Transverse colon (tissue), 4 donors: ENCODE measurements around the gene RING1. TPM values are rescaled to one million over a fixed set of nuclear protein-coding genes. Genes with fewer than 3 reads are reported as not detected.

Experiments used
- DNase-seq: peaks from one replicate; pipeline ENCODE4 v3.0.0-alpha.2; 2019
- H3K27ac ChIP-seq, 4 donors: fragments of 200-600 bp; sonication (generic); 2 replicates each; pipeline ENCODE4 v1.5.1; 2016 to 2018; ENCODE audit warnings: inconsistent platforms in 4 of 4
- H3K27me3 ChIP-seq: fragments of 200-600 bp; sonication (generic); 2 replicates; pipeline ENCODE4 v1.5.1; 2017; ENCODE audit warnings: inconsistent platforms
- H3K36me3 ChIP-seq, 4 donors: fragments of 200-600 bp; sonication (generic); 2 replicates each; pipeline ENCODE4 v1.5.1; 2017 to 2019; ENCODE audit warnings: inconsistent platforms in 4 of 4
- H3K4me1 ChIP-seq, 4 donors: fragments of 200-600 bp; sonication (generic); 2 replicates each; pipeline ENCODE4 v1.5.1; 2017 to 2020; ENCODE audit warnings: inconsistent platforms in 4 of 4
- H3K4me3 ChIP-seq, 4 donors: fragments of 200-600 bp; sonication (generic); 1 replicate in 1 of 4; 2 replicates in 3 of 4; pipeline versions ENCODE4 v1.5.1 to v1.6.1; 2017 to 2019; ENCODE audit warnings: inconsistent platforms in 4 of 4
- H3K9me3 ChIP-seq, 2 donors: fragments of 200-600 bp; sonication (generic); 2 replicates each; pipeline ENCODE4 v1.5.1; 2017 to 2019; ENCODE audit warnings: inconsistent platforms in 2 of 2
- EP300 ChIP-seq: sonication (generic); formaldehyde crosslinking; IDR thresholded peaks from one replicate; pipeline ENCODE4 v1.6.1; 2017; ENCODE audit warnings: antibody characterized with exemption, low read depth
- POLR2A ChIP-seq: fragments of 450-650 bp; IDR thresholded peaks from one replicate; pipeline ENCODE4 v1.6.1; 2016; ENCODE audit warnings: antibody characterized with exemption, mild to moderate bottlenecking, moderate library complexity
- POLR2AphosphoS5 ChIP-seq, 3 donors: sonication (generic); formaldehyde crosslinking; IDR thresholded peaks; one replicate each; pipeline ENCODE4 v1.6.1; 2016; ENCODE audit warnings: antibody characterized with exemption in 3 of 3
- WGBS, 2 donors: methylation state at CpG; one replicate each; pipeline ENCODE4 v1.1.5; 2018; ENCODE audit warnings: low coverage in 1 of 2; 5-methylcytosine and 5-hydroxymethylcytosine counted together
- in situ Hi-C, 4 donors: fragments of 200-750 bp; cut with MboI; loops; one replicate each; pipeline versions ENCODE4 v1.15.0 to v1.15.1; 2017; ENCODE audit warnings: low sequenced_read_pairs in 3 of 4, low pct_ligation_motif_present in 1 of 4, low pct_unique_long_range_greater_than_20kb in 1 of 4
- intact Hi-C: fragments of 100-400 bp; cut with DNase I; formaldehyde crosslinking; loops from one replicate; pipeline ENCODE4 v1.15.1; 2023; ENCODE audit warnings: low total_unique reads
- total RNA-seq, 4 donors: library from RNA; depleted of rRNA; stranded (reverse); fragments of >200 nt; gene quantifications; one replicate each; pipeline ENCODE4 v1.1.0, GENCODE V29; 2016
- TF ChIP-seq, protein P1 (sequence below), 5 experiments: fragments of 200-600 bp in 3 of 5; fragments of 450-650 bp in 2 of 5; sonication (generic) in 3 of 5; IDR thresholded peaks; 1 replicate in 2 of 5; 2 replicates in 3 of 5; pipeline ENCODE4 v1.5.1; 2016 to 2017; ENCODE audit warnings: antibody characterized with exemption in 5 of 5, inconsistent platforms in 3 of 5, mild to moderate bottlenecking in 2 of 5, moderate library complexity in 1 of 5

RING1 gene
- total RNA-seq, 4 donors from 2014 or later: 10.8 to 29.9 (median 19.9) TPM

DNA sequence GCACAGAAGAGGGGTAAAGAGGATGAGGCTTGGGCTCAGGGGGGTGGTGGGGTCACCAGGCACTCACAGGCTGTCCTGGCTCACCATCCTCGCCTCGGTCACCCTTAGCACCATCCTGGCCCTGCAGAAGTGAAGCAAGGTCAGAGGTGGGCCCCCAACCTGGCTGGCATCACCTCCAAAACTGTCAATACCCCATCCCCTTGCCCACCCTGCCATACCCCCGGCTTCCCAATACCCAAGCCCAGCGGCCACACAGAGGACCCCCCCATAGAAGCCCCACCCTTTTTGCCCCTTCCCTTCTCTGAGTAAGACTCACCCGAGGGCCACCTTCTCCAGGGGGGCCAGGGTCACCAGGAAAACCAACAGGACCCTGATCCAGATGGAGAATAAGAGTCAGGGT is 39.7 kb upstream of the RING1 start:
- Histone ChIP-seq H3K4me1 (no peaks in the 10 kb centered on the region), H3K27ac (no peak overlapping the region), H3K9me3 (no peaks in the 10 kb centered on the region), H3K4me3 (no peak overlapping the region), H3K27me3 (peaks cover 4% of the 10 kb centered on the region), H3K36me3 (no peaks in the 10 kb centered on the region)
- intact Hi-C loops: loop anchor here (10.0 kb wide), 1 partner anchor 76 kb away; no protein-coding TSS in a partner anchor
- TF ChIP-seq, protein P1, sequence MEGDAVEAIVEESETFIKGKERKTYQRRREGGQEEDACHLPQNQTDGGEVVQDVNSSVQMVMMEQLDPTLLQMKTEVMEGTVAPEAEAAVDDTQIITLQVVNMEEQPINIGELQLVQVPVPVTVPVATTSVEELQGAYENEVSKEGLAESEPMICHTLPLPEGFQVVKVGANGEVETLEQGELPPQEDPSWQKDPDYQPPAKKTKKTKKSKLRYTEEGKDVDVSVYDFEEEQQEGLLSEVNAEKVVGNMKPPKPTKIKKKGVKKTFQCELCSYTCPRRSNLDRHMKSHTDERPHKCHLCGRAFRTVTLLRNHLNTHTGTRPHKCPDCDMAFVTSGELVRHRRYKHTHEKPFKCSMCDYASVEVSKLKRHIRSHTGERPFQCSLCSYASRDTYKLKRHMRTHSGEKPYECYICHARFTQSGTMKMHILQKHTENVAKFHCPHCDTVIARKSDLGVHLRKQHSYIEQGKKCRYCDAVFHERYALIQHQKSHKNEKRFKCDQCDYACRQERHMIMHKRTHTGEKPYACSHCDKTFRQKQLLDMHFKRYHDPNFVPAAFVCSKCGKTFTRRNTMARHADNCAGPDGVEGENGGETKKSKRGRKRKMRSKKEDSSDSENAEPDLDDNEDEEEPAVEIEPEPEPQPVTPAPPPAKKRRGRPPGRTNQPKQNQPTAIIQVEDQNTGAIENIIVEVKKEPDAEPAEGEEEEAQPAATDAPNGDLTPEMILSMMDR (IDR thresholded peaks at IDR 0.05): no peak
- TF ChIP-seq POLR2A: no peak
- no peak for TF ChIP-seq EP300
- no peak for TF ChIP-seq POLR2AphosphoS5 (IDR thresholded peaks at IDR 0.05)
- in situ Hi-C loops: loop anchor here in 2 of 4 donors (10.0 kb wide), 1 partner anchor 76 kb away; no protein-coding TSS in a partner anchor
- 75% methylated on average over 5 of the region's 5 CpGs; no CpG with 5 or more reads in 1 of the 2 donors for WGBS, 2 donors
- DNase-seq: no peak

DNA sequence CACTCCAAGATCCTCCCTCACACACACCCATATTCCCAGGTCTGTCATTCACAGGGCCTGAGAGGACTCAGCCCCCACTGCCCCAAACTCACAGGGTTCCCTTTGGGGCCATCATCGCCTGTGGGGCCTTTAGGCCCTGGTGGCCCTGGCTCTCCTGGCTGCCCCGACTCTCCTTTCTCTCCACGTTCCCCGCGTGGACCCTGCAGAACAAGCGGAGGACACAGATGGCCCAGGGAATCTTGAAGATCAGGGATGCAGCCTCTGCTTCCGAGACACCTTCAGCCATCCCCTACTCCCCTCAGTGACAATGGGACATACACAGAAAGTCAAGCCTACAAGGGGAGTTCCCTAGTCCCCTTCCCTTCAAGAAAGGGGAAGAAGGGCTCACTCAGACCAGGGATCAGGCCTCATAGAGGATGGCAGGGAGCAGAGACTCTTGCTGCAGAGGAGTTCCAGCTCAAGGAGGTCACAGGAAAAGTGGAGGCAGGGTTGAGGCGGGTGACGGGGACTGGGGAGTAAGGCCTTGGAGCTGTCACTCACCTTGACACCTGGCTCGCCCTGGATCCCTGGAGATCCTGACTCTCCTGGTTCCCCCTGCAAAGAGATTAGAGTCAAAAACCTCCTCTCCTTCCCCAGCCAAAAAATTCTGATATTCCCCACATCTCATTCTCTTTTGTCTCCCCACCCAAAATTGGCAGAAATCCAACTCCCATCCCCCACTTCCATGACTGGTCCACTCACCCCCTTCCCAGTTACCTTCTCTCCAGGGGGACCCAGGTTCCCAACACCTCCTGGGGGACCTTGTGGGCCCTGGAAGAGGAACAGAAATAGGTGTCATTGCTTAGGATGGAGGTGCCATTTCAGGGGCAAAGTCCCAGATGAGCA is 38.8 kb upstream of the RING1 start:
- intact Hi-C loops: loop anchor here (10.0 kb wide), 1 partner anchor 75 kb away; no protein-coding TSS in a partner anchor
- H3K4me1 ChIP-seq: no peaks in the 10 kb centered on the region

DNA sequence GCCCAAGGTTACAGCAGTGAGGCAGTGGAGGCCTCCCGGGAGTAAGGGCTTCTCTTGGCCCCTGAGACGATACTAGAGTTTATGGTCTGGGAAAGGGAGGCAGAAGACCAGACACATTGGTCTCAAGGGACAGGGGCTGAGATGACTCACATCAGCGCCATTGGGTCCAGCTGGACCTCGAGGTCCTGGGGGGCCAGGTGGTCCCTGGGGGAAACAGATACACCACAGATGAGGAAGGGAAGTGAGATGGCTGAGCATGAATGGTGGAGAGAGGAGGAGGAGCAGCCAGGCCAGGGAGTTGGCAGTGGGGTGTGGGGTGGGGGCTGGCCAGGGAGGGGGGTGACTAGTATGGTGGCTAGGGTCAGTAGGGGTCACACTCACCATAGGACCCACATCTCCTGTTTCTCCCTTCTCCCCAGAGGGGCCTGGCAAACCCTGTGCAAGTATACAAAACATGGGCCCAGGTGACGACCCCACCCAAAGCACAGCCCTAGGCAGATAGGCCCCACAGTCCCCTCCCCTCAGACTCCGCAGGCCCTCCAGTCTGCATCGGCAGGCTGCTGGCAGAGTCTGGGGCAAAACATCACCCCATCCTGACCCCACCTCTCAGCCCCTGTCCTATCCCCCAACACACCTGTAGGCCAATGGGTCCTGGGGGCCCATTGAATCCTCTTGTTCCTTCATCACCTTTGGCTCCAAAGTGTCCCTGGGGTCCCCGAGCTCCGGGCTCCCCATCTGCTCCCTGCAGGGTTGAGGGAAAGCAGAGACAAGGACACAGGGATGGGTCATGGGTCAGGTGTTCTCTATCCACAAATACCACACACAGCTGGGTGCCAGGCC is 37.9 kb upstream of the RING1 start:
- no peaks in the 10 kb centered on the region for H3K36me3 ChIP-seq
- no peak overlapping the region for H3K4me3 ChIP-seq
- H3K4me1 ChIP-seq: no peaks in the 10 kb centered on the region
- no peak overlapping the region for H3K27ac ChIP-seq
- WGBS, 2 donors: 77 to 100% methylated on average over 1 to 9 of the region's 9 CpGs
- in situ Hi-C loops: no loop called here
- TF ChIP-seq POLR2AphosphoS5 (IDR thresholded peaks at IDR 0.05) (no peak), POLR2A (no peak), EP300 (no peak)
- TF ChIP-seq, protein P1 (IDR thresholded peaks at IDR 0.05): no peak
- DNase-seq: no peak
- H3K27me3 ChIP-seq: peaks cover 4% of the 10 kb centered on the region
- H3K9me3 ChIP-seq: no peaks in the 10 kb centered on the region
- intact Hi-C loops: no loop called here

More for the DNA sequence above, 38.8 kb upstream of the RING1 start:
- no peak for DNase-seq
- Histone ChIP-seq H3K27me3 (peaks cover 4% of the 10 kb centered on the region), H3K27ac (no peak overlapping the region), H3K4me3 (no peak overlapping the region), H3K9me3 (no peaks in the 10 kb centered on the region), H3K36me3 (no peaks in the 10 kb centered on the region)
- 92% methylated on average over 10 of the region's 10 CpGs; no CpG with 5 or more reads in 1 of the 2 donors for WGBS, 2 donors
- TF ChIP-seq, protein P1 (IDR thresholded peaks at IDR 0.05): no peak
- no peak for TF ChIP-seq POLR2AphosphoS5 (IDR thresholded peaks at IDR 0.05)
- in situ Hi-C loops: loop anchor here in 2 of 4 donors (10.0 kb wide), 1 partner anchor 75 kb away; no protein-coding TSS in a partner anchor
